ENCODE data around the gene PAGE4. TPM values are rescaled to one million over a fixed set of nuclear protein-coding genes. Genes with fewer than 3 reads are reported as not detected.

PAGE4 gene
- total and polyA plus RNA-seq, 2 donors (not counting 1 experiment from before 2014, with no cell fraction given), result not detected

- DNase-seq (ENCODE audit: low read depth in 2 of 2), result no peak
These were observed 48.4 kb downstream of the PAGE4 start for GRCh38 chrX:49877397-49878101.

GRCh38 chrX:49878128-49878833, 49.2 kb downstream of the PAGE4 start:
- H3K79me2 ChIP-seq (ENCODE audit: control insufficient read depth, insufficient read depth, low read length), result no peaks in the 10 kb centered on the region
- DNase-seq (ENCODE audit: low read depth in 2 of 2), result no peak
- peak overlapping the region; percentile 51 for H3K27ac ChIP-seq (ENCODE audit: insufficient read depth, low read length)
- H3K9me3 ChIP-seq (ENCODE audit: control insufficient read depth, insufficient read depth, low read depth, low read length), result no peaks in the 10 kb centered on the region
- H3K36me3 ChIP-seq (ENCODE audit: control insufficient read depth, insufficient read depth, low read length), result no peaks in the 10 kb centered on the region
- H3K4me3 ChIP-seq (replicated peaks in 1 of 4; ENCODE audit: control extremely low read depth in 1 of 4, insufficient read depth in 1 of 4, low read depth in 3 of 4, low read length in 4 of 4), result peak overlapping the region; percentile 40 to 59 (median 53)
- no peaks in the 10 kb centered on the region for H3K4me1 ChIP-seq (ENCODE audit: control insufficient read depth, extremely low read depth, insufficient read depth, low read length)
- peak overlapping the region; percentile 65 for H3K9ac ChIP-seq (ENCODE audit: insufficient read depth, low read length)
- no peaks in the 10 kb centered on the region for H4K20me1 ChIP-seq (ENCODE audit: control insufficient read depth, extremely low read depth, insufficient read depth, low read length)
- H2AFZ ChIP-seq (ENCODE audit: low read length), result peak overlapping the region; percentile 70
- H3K27me3 ChIP-seq (ENCODE audit: control insufficient read depth, insufficient read depth, low read length), result no peaks in the 10 kb centered on the region
- peak overlapping the region; percentile 51 for H3K4me2 ChIP-seq (ENCODE audit: extremely low read depth, insufficient read depth, low read length)
- TF ChIP-seq EZH2 (IDR thresholded peaks at IDR 0.05; ENCODE audit: low read length, missing control alignments), result no peak
- no peak for TF ChIP-seq CTCF (conservative IDR thresholded peaks at IDR 0.05 in 1 of 2, IDR thresholded peaks at IDR 0.05 in 1 of 2; ENCODE audit: low read depth in 1 of 2, low read length in 2 of 2)

More at GRCh38 chrX:49877397-49878101, 48.4 kb downstream of the PAGE4 start:
- Histone ChIP-seq H3K4me2 (ENCODE audit: extremely low read depth, insufficient read depth, low read length) (no peak overlapping the region), H3K36me3 (ENCODE audit: control insufficient read depth, insufficient read depth, low read length) (no peaks in the 10 kb centered on the region), H4K20me1 (ENCODE audit: control insufficient read depth, extremely low read depth, insufficient read depth, low read length) (no peaks in the 10 kb centered on the region), H3K9me3 (ENCODE audit: control insufficient read depth, insufficient read depth, low read depth, low read length) (no peaks in the 10 kb centered on the region), H3K9ac (ENCODE audit: insufficient read depth, low read length) (no peak overlapping the region), H3K79me2 (ENCODE audit: control insufficient read depth, insufficient read depth, low read length) (no peaks in the 10 kb centered on the region), H3K27me3 (ENCODE audit: control insufficient read depth, insufficient read depth, low read length) (no peaks in the 10 kb centered on the region), H3K27ac (ENCODE audit: insufficient read depth, low read length) (no peak overlapping the region), H3K4me3 (replicated peaks in 1 of 4; ENCODE audit: control extremely low read depth in 1 of 4, insufficient read depth in 1 of 4, low read depth in 3 of 4, low read length in 4 of 4) (no peak overlapping the region), H2AFZ (ENCODE audit: low read length) (no peak overlapping the region), H3K4me1 (ENCODE audit: control insufficient read depth, extremely low read depth, insufficient read depth, low read length) (no peaks in the 10 kb centered on the region)
- TF ChIP-seq EZH2 (IDR thresholded peaks at IDR 0.05; ENCODE audit: low read length, missing control alignments) (no peak), CTCF (conservative IDR thresholded peaks at IDR 0.05 in 1 of 2, IDR thresholded peaks at IDR 0.05 in 1 of 2; ENCODE audit: low read depth in 1 of 2, low read length in 2 of 2) (no peak)

GRCh38 chrX:49878834-49879655, 49.9 kb downstream of the PAGE4 start, which contains the start of gene USP27X:
Gene USP27X (plus strand): TSS chrX:49879484. CDS start chrX:49880308, 824 bp downstream.
- no peaks in the 10 kb centered on the region for H3K27me3 ChIP-seq (ENCODE audit: control insufficient read depth, insufficient read depth, low read length)
- H3K79me2 ChIP-seq (ENCODE audit: control insufficient read depth, insufficient read depth, low read length), result no peaks in the 10 kb centered on the region
- peak within 1 kb of the TSS; percentile 40 to 70 (median 56) for H3K4me3 ChIP-seq (replicated peaks in 1 of 4; ENCODE audit: control extremely low read depth in 1 of 4, insufficient read depth in 1 of 4, low read depth in 3 of 4, low read length in 4 of 4)
- H2AFZ ChIP-seq (ENCODE audit: low read length), result peak within 1 kb of the TSS; percentile 77
- peak within 1 kb of the TSS; percentile 65 for H3K9ac ChIP-seq (ENCODE audit: insufficient read depth, low read length)
- no peaks in the 10 kb centered on the region for H3K9me3 ChIP-seq (ENCODE audit: control insufficient read depth, insufficient read depth, low read depth, low read length)
- TF ChIP-seq EZH2 (IDR thresholded peaks at IDR 0.05; ENCODE audit: low read length, missing control alignments) (no peak), CTCF (conservative IDR thresholded peaks at IDR 0.05 in 1 of 2, IDR thresholded peaks at IDR 0.05 in 1 of 2; ENCODE audit: low read depth in 1 of 2, low read length in 2 of 2) (peak; percentile 49 to 53)
- H3K36me3 ChIP-seq (ENCODE audit: control insufficient read depth, insufficient read depth, low read length), result no peaks in the 10 kb centered on the region
- H3K27ac ChIP-seq (ENCODE audit: insufficient read depth, low read length), result peak within 1 kb of the TSS; percentile 51
- DNase-seq (ENCODE audit: low read depth in 2 of 2), result peak; percentile 79 to 88
- H4K20me1 ChIP-seq (ENCODE audit: control insufficient read depth, extremely low read depth, insufficient read depth, low read length), result no peaks in the 10 kb centered on the region
- peak within 1 kb of the TSS; percentile 82 for H3K4me2 ChIP-seq (ENCODE audit: extremely low read depth, insufficient read depth, low read length)
- H3K4me1 ChIP-seq (ENCODE audit: control insufficient read depth, extremely low read depth, insufficient read depth, low read length), result no peaks in the 10 kb centered on the region
